Breast epithelium (tissue), 3 donors: ENCODE results near the gene PYCR2.

ENCODE experiments used
- POLR2AphosphoS5 ChIP-seq, 3 donors: sonication (generic); formaldehyde crosslinking; IDR thresholded peaks; one replicate each; pipeline ENCODE4 v1.6.1; 2017; ENCODE audit warnings: antibody characterized with exemption in 3 of 3
- TF ChIP-seq, protein P1 (sequence below), 3 donors: fragments of 450-650 bp; IDR thresholded peaks; one replicate each; pipeline ENCODE4 v1.5.1; 2016 to 2017; ENCODE audit warnings: antibody characterized with exemption in 3 of 3, mild to moderate bottlenecking in 3 of 3, moderate library complexity in 3 of 3

DNA sequence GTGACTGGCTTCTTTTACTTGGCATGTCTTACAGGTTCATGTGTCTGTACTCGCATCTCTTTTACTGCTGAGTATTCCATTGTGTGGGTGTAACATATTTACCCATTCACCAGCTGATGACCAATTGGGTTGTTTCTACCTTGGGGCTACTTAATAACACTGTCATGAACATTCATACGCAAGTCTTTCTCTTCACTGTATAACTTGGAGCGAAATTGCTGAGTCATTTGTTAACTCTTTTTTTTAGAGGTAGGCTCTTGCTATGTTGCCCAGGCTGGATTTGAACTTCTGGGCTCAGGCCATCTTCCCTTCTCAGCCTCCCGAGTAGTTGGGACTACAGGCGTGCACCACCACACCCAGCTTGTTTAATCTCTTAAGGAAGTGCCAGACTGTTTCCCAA is 6.5 kb downstream of the PYCR2 start:
- TF ChIP-seq, protein P1, sequence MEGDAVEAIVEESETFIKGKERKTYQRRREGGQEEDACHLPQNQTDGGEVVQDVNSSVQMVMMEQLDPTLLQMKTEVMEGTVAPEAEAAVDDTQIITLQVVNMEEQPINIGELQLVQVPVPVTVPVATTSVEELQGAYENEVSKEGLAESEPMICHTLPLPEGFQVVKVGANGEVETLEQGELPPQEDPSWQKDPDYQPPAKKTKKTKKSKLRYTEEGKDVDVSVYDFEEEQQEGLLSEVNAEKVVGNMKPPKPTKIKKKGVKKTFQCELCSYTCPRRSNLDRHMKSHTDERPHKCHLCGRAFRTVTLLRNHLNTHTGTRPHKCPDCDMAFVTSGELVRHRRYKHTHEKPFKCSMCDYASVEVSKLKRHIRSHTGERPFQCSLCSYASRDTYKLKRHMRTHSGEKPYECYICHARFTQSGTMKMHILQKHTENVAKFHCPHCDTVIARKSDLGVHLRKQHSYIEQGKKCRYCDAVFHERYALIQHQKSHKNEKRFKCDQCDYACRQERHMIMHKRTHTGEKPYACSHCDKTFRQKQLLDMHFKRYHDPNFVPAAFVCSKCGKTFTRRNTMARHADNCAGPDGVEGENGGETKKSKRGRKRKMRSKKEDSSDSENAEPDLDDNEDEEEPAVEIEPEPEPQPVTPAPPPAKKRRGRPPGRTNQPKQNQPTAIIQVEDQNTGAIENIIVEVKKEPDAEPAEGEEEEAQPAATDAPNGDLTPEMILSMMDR (IDR thresholded peaks at IDR 0.05) = no peak
- TF ChIP-seq POLR2AphosphoS5 (IDR thresholded peaks at IDR 0.05) = no peak
